GM19099 (cell line): Measurements from ENCODE around the gene CD164.

ENCODE experiments used
- POLR2A ChIP-seq: IDR thresholded peaks from 3 replicates; pipeline ENCODE4 v1.6.1; 2011; ENCODE audit warnings: low read depth; ENCODE audit not compliant: insufficient read length; ENCODE audit errors: extremely low read depth

Gene CD164

GRCh38 chr6:109381747-109382575, at the start of gene CD164:
TSS of gene CD164 (minus strand) at chr6:109382467. CDS start at chr6:109382378, 89 bp downstream.
- peak; percentile 97 for TF ChIP-seq POLR2A

- TF ChIP-seq POLR2A = no peak
Observed at GRCh38 chr6:109429496-109429895, 47.2 kb upstream of the CD164 start.

GRCh38 chr6:109428889-109429477, 46.7 kb upstream of the CD164 start:
- TF ChIP-seq POLR2A = no peak

- TF ChIP-seq POLR2A = no peak
Observed at GRCh38 chr6:109424946-109425345, 42.7 kb upstream of the CD164 start.

- TF ChIP-seq POLR2A = no peak
Observed at GRCh38 chr6:109421184-109421583, 38.9 kb upstream of the CD164 start.

- TF ChIP-seq POLR2A = no peak
Observed at GRCh38 chr6:109420751-109421150, 38.5 kb upstream of the CD164 start.

- no peak for TF ChIP-seq POLR2A
Observed at GRCh38 chr6:109417646-109418045, 35.4 kb upstream of the CD164 start.

- no peak for TF ChIP-seq POLR2A
Observed at GRCh38 chr6:109411034-109411433, 28.8 kb upstream of the CD164 start.

GRCh38 chr6:109406196-109406595, 23.9 kb upstream of the CD164 start:
- TF ChIP-seq POLR2A = no peak

- no peak for TF ChIP-seq POLR2A
Observed at GRCh38 chr6:109397020-109397419, 14.8 kb upstream of the CD164 start.

- TF ChIP-seq POLR2A = no peak
Observed at GRCh38 chr6:109396046-109396718, 13.9 kb upstream of the CD164 start.

GRCh38 chr6:109393886-109394281, 11.6 kb upstream of the CD164 start:
- no peak for TF ChIP-seq POLR2A

- TF ChIP-seq POLR2A = no peak
Observed at GRCh38 chr6:109393157-109393885, 11.1 kb upstream of the CD164 start.

GRCh38 chr6:109389650-109390274, 7.5 kb upstream of the CD164 start:
- TF ChIP-seq POLR2A = no peak

- no peak for TF ChIP-seq POLR2A
Observed at GRCh38 chr6:109388265-109388664, 6.0 kb upstream of the CD164 start.
